ENCODE results near the gene NR3C2. TPM values are rescaled to one million over a fixed set of nuclear protein-coding genes. Genes with fewer than 3 reads are reported as not detected.
"Not testable (repeated sequence)": the region's sequence is repeated elsewhere in the genome, so short reads cannot be mapped to it uniquely, and the experiment has no call there.

Gene NR3C2
- total and polyA plus RNA-seq, 3 donors from 2014 or later = 17.6 to 28.1 (median 19.9) TPM

DNA sequence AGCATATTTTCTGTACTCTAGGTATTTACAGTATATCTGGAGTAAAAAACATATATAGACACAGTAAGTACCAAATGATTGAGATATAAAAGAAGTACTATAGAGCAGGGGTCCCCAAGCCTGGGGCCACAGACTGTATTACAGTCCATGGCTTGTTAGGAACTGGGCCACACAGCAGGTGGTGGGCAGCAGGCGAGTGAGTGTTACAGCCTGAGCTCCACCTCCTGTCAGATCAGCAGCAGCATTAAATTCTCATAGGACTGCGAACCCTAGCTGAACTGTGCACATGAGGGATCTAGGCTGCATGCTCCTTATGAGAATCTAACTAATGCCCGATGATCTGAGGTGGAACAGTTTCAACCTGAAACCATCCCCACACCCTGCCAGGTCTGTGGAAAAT, 300.7 kb downstream of the NR3C2 start:
- Histone ChIP-seq H3K4me3 (no peak overlapping the region), H3K27me3 (no peaks in the 10 kb centered on the region), H3K9me3 (no peaks in the 10 kb centered on the region), H3K4me1 (no peaks in the 10 kb centered on the region), H3K36me3 (ENCODE audit: low read depth, missing control alignments) (no peaks in the 10 kb centered on the region), H3K27ac (no peak overlapping the region)
- 93 to 100% methylated on average over 3 of the region's 3 CpGs for WGBS, 2 donors
- no peak for DNase-seq
- intact Hi-C loops (cut with DNase I; ENCODE audit: low total_unique reads) = no loop called here
- no peak for TF ChIP-seq POLR2A (IDR thresholded peaks at IDR 0.05)
- TF ChIP-seq, protein P1, sequence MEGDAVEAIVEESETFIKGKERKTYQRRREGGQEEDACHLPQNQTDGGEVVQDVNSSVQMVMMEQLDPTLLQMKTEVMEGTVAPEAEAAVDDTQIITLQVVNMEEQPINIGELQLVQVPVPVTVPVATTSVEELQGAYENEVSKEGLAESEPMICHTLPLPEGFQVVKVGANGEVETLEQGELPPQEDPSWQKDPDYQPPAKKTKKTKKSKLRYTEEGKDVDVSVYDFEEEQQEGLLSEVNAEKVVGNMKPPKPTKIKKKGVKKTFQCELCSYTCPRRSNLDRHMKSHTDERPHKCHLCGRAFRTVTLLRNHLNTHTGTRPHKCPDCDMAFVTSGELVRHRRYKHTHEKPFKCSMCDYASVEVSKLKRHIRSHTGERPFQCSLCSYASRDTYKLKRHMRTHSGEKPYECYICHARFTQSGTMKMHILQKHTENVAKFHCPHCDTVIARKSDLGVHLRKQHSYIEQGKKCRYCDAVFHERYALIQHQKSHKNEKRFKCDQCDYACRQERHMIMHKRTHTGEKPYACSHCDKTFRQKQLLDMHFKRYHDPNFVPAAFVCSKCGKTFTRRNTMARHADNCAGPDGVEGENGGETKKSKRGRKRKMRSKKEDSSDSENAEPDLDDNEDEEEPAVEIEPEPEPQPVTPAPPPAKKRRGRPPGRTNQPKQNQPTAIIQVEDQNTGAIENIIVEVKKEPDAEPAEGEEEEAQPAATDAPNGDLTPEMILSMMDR (IDR thresholded peaks at IDR 0.05) = no peak

DNA sequence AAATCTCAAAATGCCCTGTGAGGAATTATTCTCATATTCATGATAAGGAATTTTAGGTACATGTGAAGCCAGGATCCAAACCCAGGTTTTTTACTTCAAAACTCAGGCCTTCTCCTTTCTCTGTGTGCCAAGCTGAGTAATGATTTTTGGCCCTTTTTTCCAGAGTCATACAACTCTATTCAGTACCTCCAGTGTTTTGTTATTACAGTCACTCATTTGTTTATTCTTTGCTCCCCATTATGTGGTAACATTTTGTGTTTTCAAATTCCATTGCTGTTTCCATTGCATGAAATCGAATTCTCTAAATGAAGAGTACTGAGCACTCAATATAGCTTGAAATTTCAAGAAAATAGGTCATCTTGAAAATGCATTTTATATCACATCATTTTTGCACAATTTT, 315.4 kb downstream of the NR3C2 start:
- intact Hi-C loops (cut with DNase I; ENCODE audit: low total_unique reads) = no loop called here

DNA sequence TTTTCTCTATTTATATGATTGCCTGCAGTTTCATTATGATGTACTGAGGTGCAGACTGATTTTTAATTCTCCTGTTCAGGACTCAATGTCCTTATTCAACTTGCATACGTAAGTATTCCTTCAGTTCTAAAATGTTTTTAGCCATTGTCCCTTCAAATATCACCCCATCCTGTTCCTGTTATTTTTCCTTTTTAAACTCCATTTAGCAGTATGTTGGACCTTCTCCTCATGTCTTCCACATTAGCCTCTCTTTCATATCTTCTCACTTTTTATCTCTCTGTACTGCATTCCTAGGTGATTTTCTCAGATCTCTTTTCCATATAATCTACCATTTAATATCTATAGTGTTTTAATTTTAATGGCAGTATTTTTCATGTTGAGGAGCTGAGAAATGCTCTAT, 317.7 kb downstream of the NR3C2 start:
- intact Hi-C loops (cut with DNase I; ENCODE audit: low total_unique reads) = no loop called here

More for the DNA sequence above, 315.4 kb downstream of the NR3C2 start:
- H3K9me3 ChIP-seq = no peaks in the 10 kb centered on the region
- no peak overlapping the region for H3K4me3 ChIP-seq
- H3K27me3 ChIP-seq = no peaks in the 10 kb centered on the region
- H3K36me3 ChIP-seq (ENCODE audit: low read depth, missing control alignments) = no peaks in the 10 kb centered on the region
- H3K4me1 ChIP-seq = no peaks in the 10 kb centered on the region
- DNase-seq = no peak
- H3K27ac ChIP-seq = no peak overlapping the region
- 91 to 96% methylated on average over 1 of the region's 1 CpG for WGBS, 2 donors
- TF ChIP-seq POLR2A (IDR thresholded peaks at IDR 0.05) = no peak
- TF ChIP-seq, protein P1 (IDR thresholded peaks at IDR 0.05) = no peak

DNA sequence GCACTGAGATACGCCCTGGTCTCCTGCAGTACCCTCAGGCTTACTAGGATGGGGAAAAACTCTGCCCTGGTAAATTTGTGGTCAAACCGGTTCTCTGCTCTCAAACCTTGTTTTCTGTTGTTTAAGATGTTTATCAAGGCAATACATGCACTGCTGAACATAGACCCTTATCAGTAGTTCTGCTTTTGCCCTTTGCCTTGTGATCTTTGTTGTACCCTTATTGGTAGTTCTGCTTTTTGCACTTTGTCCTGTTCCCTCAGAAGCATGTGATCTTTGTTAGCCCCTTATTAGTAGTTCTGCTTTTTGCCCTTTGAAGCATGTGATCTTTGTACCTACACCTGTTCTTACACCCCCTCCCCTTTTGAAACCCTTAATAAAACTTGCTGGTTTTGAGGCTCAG, 319.1 kb downstream of the NR3C2 start:
- H3K4me3 ChIP-seq; H3K9me3 ChIP-seq; intact Hi-C loops (cut with DNase I; ENCODE audit: low total_unique reads); H3K36me3 ChIP-seq (ENCODE audit: low read depth, missing control alignments); DNase-seq; H3K27me3 ChIP-seq; H3K4me1 ChIP-seq; H3K27ac ChIP-seq: not testable (repeated sequence)
- 87 to 97% methylated on average over 2 of the region's 2 CpGs for WGBS, 2 donors

More for the DNA sequence above, 317.7 kb downstream of the NR3C2 start:
- no peaks in the 10 kb centered on the region for H3K4me1 ChIP-seq
- DNase-seq = no peak
- TF ChIP-seq, protein P1 (IDR thresholded peaks at IDR 0.05) = no peak
- no peak for TF ChIP-seq POLR2A (IDR thresholded peaks at IDR 0.05)
- H3K27me3 ChIP-seq = no peaks in the 10 kb centered on the region
- H3K4me3 ChIP-seq = no peak overlapping the region
- 85 to 98% methylated on average over 1 of the region's 1 CpG for WGBS, 2 donors
- H3K27ac ChIP-seq = no peak overlapping the region
- H3K36me3 ChIP-seq (ENCODE audit: low read depth, missing control alignments) = no peaks in the 10 kb centered on the region
- no peaks in the 10 kb centered on the region for H3K9me3 ChIP-seq

DNA sequence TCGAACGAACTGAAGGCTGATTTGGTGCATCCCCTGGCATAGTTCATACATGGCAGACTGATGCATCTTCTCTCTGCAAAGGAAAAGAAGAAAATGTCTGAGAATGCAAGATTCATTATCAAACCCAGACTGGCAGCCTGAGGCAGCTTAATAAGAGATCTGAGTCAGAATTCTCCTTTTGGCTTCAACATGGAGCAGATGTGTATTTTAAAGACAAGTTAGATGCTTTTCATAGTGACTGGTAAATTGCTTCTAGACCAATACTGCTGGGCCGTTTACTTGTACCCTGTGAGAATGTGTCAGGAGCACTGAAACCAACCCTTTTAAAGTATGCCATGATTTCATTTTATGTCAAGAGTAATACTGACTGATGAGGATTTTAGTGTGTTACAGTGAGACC, 322.0 kb downstream of the NR3C2 start:
- no peaks in the 10 kb centered on the region for H3K36me3 ChIP-seq (ENCODE audit: low read depth, missing control alignments)
- no peak for DNase-seq
- H3K9me3 ChIP-seq = no peaks in the 10 kb centered on the region
- WGBS, 2 donors = 93% methylated on average over 3 of the region's 3 CpGs
- no peak overlapping the region for H3K4me3 ChIP-seq
- TF ChIP-seq POLR2A (IDR thresholded peaks at IDR 0.05) = no peak
- TF ChIP-seq, protein P1 (IDR thresholded peaks at IDR 0.05) = no peak
- no peaks in the 10 kb centered on the region for H3K4me1 ChIP-seq
- intact Hi-C loops (cut with DNase I; ENCODE audit: low total_unique reads) = no loop called here
- no peak overlapping the region for H3K27ac ChIP-seq
- no peaks in the 10 kb centered on the region for H3K27me3 ChIP-seq

All from testis (tissue), 3 donors.